Mesenchymal stem cell (in vitro differentiated cells and primary cell): Measurements from ENCODE around the gene RSBN1L.
"Not testable (repeated sequence)": the region's sequence is repeated elsewhere in the genome, so short reads cannot be mapped to it uniquely, and the experiment has no call there.

Experiments
- DNase-seq: peaks from one replicate; pipeline ENCODE4 v3.0.0-alpha.2; 2013
- H2AFZ ChIP-seq: one replicate; pipeline ENCODE4 v1.6.1; 2013; ENCODE audit warnings: low read depth, mild to moderate bottlenecking, control low read depth, inconsistent platforms, low read length, moderate library complexity
- H2AK5ac ChIP-seq: 2 replicates; pipeline ENCODE4 v1.6.1; 2013; ENCODE audit warnings: low read length, moderate library complexity, mild to moderate bottlenecking, inconsistent platforms; ENCODE audit not compliant: severe bottlenecking
- H2BK120ac ChIP-seq: one replicate; pipeline ENCODE4 v1.6.1; 2013; ENCODE audit warnings: low read depth, mild to moderate bottlenecking, inconsistent platforms, low read length, moderate library complexity
- H2BK12ac ChIP-seq, 2 experiments: one replicate each; pipeline ENCODE4 v1.6.1; 2013; ENCODE audit warnings: inconsistent platforms in 2 of 2, low read length in 2 of 2, mild to moderate bottlenecking in 2 of 2, moderate library complexity in 2 of 2, control low read depth in 1 of 2
- H2BK15ac ChIP-seq: one replicate; pipeline ENCODE4 v1.6.1; 2013; ENCODE audit warnings: mild to moderate bottlenecking, low read depth, inconsistent platforms; ENCODE audit not compliant: poor library complexity, severe bottlenecking
- H2BK5ac ChIP-seq: 2 replicates; pipeline ENCODE4 v1.6.1; 2013; ENCODE audit warnings: low read depth, mild to moderate bottlenecking, low read length, control low read depth, inconsistent platforms; ENCODE audit not compliant: poor library complexity, severe bottlenecking
- H3K14ac ChIP-seq, 2 experiments: one replicate each; pipeline ENCODE4 v1.6.1; 2013; ENCODE audit warnings: inconsistent platforms in 2 of 2, low read length in 2 of 2, control low read depth in 1 of 2, mild to moderate bottlenecking in 1 of 2, moderate library complexity in 1 of 2
- H3K18ac ChIP-seq, 2 experiments: one replicate each; pipeline ENCODE4 v1.6.1; 2013; ENCODE audit warnings: inconsistent platforms in 2 of 2, low read length in 2 of 2, control low read depth in 1 of 2, low read depth in 1 of 2, mild to moderate bottlenecking in 1 of 2
- H3K23ac ChIP-seq, 2 experiments: one replicate each; pipeline ENCODE4 v1.6.1; 2013; ENCODE audit warnings: inconsistent platforms in 2 of 2, low read length in 2 of 2, mild to moderate bottlenecking in 2 of 2, moderate library complexity in 2 of 2, control low read depth in 1 of 2
- H3K27ac ChIP-seq: 2 replicates; pipeline ENCODE4 v1.5.1; 2013; ENCODE audit warnings: mild to moderate bottlenecking, moderate library complexity, low read length, control low read depth, inconsistent platforms; ENCODE audit not compliant: poor library complexity, severe bottlenecking
- H3K27me3 ChIP-seq, 2 experiments: 2 replicates each; pipeline versions ENCODE4 v1.6.1 to v1.7.0; 2013; ENCODE audit warnings: low read length in 2 of 2, mild to moderate bottlenecking in 2 of 2, moderate library complexity in 2 of 2, control low read depth in 1 of 2, inconsistent platforms in 1 of 2; ENCODE audit not compliant: control insufficient read depth in 1 of 2, insufficient read depth in 1 of 2
- H3K36me3 ChIP-seq, 2 experiments: 2 replicates each; pipeline versions ENCODE4 v1.6.1 to v1.7.0; 2013; ENCODE audit warnings: low read length in 2 of 2, control low read depth in 1 of 2, inconsistent platforms in 1 of 2, low read depth in 1 of 2, mild to moderate bottlenecking in 1 of 2; ENCODE audit not compliant: insufficient read depth in 2 of 2, control insufficient read depth in 1 of 2
- H3K4ac ChIP-seq, 2 experiments: one replicate each; pipeline ENCODE4 v1.6.1; 2013; ENCODE audit warnings: inconsistent platforms in 2 of 2, low read length in 2 of 2, mild to moderate bottlenecking in 2 of 2, moderate library complexity in 2 of 2, control low read depth in 1 of 2, low read depth in 1 of 2
- H3K4me1 ChIP-seq: 2 replicates; pipeline ENCODE4 v1.6.1; 2013; ENCODE audit warnings: low read depth, low read length, control low read depth; ENCODE audit not compliant: control insufficient read depth, insufficient read depth
- H3K4me2 ChIP-seq: 2 replicates; pipeline ENCODE4 v1.6.1; 2013; ENCODE audit warnings: low read length, mild to moderate bottlenecking, inconsistent platforms; ENCODE audit not compliant: poor library complexity, severe bottlenecking
- H3K4me3 ChIP-seq, 2 experiments: 2 replicates each; pipeline versions ENCODE4 v1.5.1 to v1.7.0; 2013; ENCODE audit warnings: low read length in 2 of 2, mild to moderate bottlenecking in 2 of 2, control low read depth in 1 of 2, low read depth in 1 of 2; ENCODE audit not compliant: insufficient read depth in 1 of 2
- H3K79me1 ChIP-seq: replicated peaks from 2 replicates; pipeline ENCODE4 v1.6.1; 2013; ENCODE audit warnings: mild to moderate bottlenecking, control low read depth, low read length, inconsistent platforms; ENCODE audit not compliant: poor library complexity, severe bottlenecking
- H3K9ac ChIP-seq: 2 replicates; pipeline ENCODE4 v1.7.0; 2013; ENCODE audit warnings: mild to moderate bottlenecking, low read length, moderate library complexity
- H3K9me3 ChIP-seq: 2 replicates; pipeline ENCODE4 v1.7.0; 2013; ENCODE audit warnings: mild to moderate bottlenecking, low read length; ENCODE audit not compliant: control insufficient read depth
- H4K8ac ChIP-seq: one replicate; pipeline ENCODE4 v1.6.1; 2013; ENCODE audit warnings: inconsistent platforms, mild to moderate bottlenecking, low read length, moderate library complexity
- H4K91ac ChIP-seq: one replicate; pipeline ENCODE4 v1.6.1; 2013; ENCODE audit warnings: mild to moderate bottlenecking, low read length, inconsistent platforms
- WGBS: methylation state at CpG from one replicate; pipeline ENCODE4 v1.1.7; 2013; ENCODE audit warnings: mixed read lengths; 5-methylcytosine and 5-hydroxymethylcytosine counted together

The RSBN1L gene

GRCh38 chr7:77652826-77653225 is 43.4 kb upstream of the RSBN1L start:
- not testable (repeated sequence) for H2AK5ac ChIP-seq, H2BK5ac ChIP-seq, H3K4me2 ChIP-seq, H3K4me1 ChIP-seq, H3K9me3 ChIP-seq, H3K9ac ChIP-seq, H2BK12ac ChIP-seq, H3K23ac ChIP-seq, H3K27ac ChIP-seq, H3K79me1 ChIP-seq, H4K8ac ChIP-seq, H2BK120ac ChIP-seq, H3K4ac ChIP-seq, H3K27me3 ChIP-seq, H4K91ac ChIP-seq, H3K14ac ChIP-seq, H3K18ac ChIP-seq, H3K4me3 ChIP-seq, H2AFZ ChIP-seq, DNase-seq, H2BK15ac ChIP-seq
- H3K36me3 ChIP-seq = peaks cover 33 to 62% of the 10 kb centered on the region in 2 experiments
- 96% methylated on average over 12 of the region's 12 CpGs for WGBS

DNA sequence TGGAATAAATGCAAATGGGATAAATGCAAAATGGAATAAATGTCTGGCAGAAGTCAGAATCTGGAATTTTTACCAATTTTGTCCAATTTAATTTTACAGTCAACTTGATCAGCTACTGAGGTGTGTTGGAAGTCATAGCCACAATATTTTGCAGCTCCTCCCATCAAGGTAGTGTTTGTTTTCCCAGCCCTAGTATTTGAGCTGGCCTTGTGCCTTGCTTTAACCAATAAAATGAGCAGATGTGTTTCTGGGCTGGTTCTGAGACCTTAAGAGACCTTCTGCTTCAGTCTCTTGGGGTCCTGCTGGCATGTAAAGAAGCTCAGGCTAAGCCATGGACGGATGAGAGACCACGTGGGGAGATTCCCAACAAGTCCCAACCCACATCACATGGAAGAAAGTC is 42.7 kb upstream of the RSBN1L start:
- Histone ChIP-seq H2BK12ac (no peak overlapping the region), H3K14ac (no peak overlapping the region), H3K27ac (no peak overlapping the region), H3K27me3 (no peaks in the 10 kb centered on the region), H2BK120ac (no peak overlapping the region), H2AK5ac (no peak overlapping the region), H3K36me3 (peaks cover 27 to 64% of the 10 kb centered on the region in 2 experiments), H3K4me3 (no peak overlapping the region), H3K23ac (no peak overlapping the region), H3K79me1 (peaks cover 5% of the 10 kb centered on the region), H4K91ac (no peak overlapping the region), H3K4me1 (peaks cover 5% of the 10 kb centered on the region), H3K4ac (no peak overlapping the region), H3K18ac (no peak overlapping the region), H4K8ac (no peak overlapping the region), H2AFZ (no peak overlapping the region), H2BK15ac (no peak overlapping the region), H3K4me2 (no peak overlapping the region), H3K9me3 (no peaks in the 10 kb centered on the region), H2BK5ac (no peak overlapping the region), H3K9ac (no peak overlapping the region)
- WGBS = 100% methylated on average over 1 of the region's 2 CpGs
- no peak for DNase-seq

DNA sequence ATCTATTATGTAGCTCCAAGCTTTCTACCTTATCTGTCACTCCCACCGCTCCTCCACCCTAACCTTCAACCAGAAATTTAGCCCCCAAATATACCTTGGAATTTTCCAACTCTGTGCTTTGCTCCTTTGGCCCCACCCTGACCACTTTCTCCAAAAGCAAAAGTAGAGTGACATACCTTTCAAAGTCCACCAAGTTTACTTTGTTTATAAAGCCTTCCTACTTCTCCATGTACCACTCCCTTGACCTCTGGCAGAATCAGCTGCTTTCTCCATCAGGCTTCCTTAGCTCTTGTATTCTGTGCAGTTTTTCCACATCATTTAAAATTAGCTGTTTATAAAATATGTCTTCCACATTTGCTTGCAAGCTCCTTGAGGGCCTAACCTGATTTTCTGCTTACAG is 40.9 kb upstream of the RSBN1L start:
- DNase-seq = no peak
- Histone ChIP-seq H2BK5ac (no peak overlapping the region), H4K8ac (no peak overlapping the region), H3K36me3 (peaks cover 35 to 66% of the 10 kb centered on the region in 2 experiments), H2BK120ac (no peak overlapping the region), H2AFZ (no peak overlapping the region), H2BK12ac (no peak overlapping the region), H3K18ac (no peak overlapping the region), H3K4me2 (no peak overlapping the region), H3K23ac (no peak overlapping the region), H3K27me3 (no peaks in the 10 kb centered on the region), H3K4me3 (no peak overlapping the region), H2AK5ac (no peak overlapping the region), H3K14ac (no peak overlapping the region), H3K27ac (no peak overlapping the region), H4K91ac (no peak overlapping the region), H3K4ac (no peak overlapping the region), H2BK15ac (no peak overlapping the region), H3K9ac (no peak overlapping the region), H3K4me1 (peaks cover 3% of the 10 kb centered on the region), H3K9me3 (no peaks in the 10 kb centered on the region), H3K79me1 (peaks cover 5% of the 10 kb centered on the region)
- 97% methylated on average over 1 of the region's 1 CpG for WGBS

GRCh38 chr7:77655836-77656455 is 40.3 kb upstream of the RSBN1L start:
- Histone ChIP-seq H3K23ac (no peak overlapping the region), H2AK5ac (no peak overlapping the region), H3K9me3 (no peaks in the 10 kb centered on the region), H4K91ac (no peak overlapping the region), H3K27me3 (no peaks in the 10 kb centered on the region), H3K14ac (no peak overlapping the region), H2AFZ (no peak overlapping the region), H2BK12ac (no peak overlapping the region), H3K4me1 (no peaks in the 10 kb centered on the region), H3K4me3 (no peak overlapping the region), H2BK5ac (no peak overlapping the region), H3K4me2 (no peak overlapping the region), H3K27ac (no peak overlapping the region), H3K9ac (no peak overlapping the region), H3K4ac (no peak overlapping the region), H3K79me1 (peaks cover 5% of the 10 kb centered on the region), H3K18ac (no peak overlapping the region), H4K8ac (no peak overlapping the region), H2BK15ac (no peak overlapping the region), H3K36me3 (peaks cover 41 to 68% of the 10 kb centered on the region in 2 experiments), H2BK120ac (no peak overlapping the region)
- no peak for DNase-seq
- 97% methylated on average over 7 of the region's 9 CpGs for WGBS
